ENCODE measurements around the gene PIGN.
A peak's percentile ranks its signal among the peaks of the same experiment; 100 is the strongest.

Gene PIGN, protein sequence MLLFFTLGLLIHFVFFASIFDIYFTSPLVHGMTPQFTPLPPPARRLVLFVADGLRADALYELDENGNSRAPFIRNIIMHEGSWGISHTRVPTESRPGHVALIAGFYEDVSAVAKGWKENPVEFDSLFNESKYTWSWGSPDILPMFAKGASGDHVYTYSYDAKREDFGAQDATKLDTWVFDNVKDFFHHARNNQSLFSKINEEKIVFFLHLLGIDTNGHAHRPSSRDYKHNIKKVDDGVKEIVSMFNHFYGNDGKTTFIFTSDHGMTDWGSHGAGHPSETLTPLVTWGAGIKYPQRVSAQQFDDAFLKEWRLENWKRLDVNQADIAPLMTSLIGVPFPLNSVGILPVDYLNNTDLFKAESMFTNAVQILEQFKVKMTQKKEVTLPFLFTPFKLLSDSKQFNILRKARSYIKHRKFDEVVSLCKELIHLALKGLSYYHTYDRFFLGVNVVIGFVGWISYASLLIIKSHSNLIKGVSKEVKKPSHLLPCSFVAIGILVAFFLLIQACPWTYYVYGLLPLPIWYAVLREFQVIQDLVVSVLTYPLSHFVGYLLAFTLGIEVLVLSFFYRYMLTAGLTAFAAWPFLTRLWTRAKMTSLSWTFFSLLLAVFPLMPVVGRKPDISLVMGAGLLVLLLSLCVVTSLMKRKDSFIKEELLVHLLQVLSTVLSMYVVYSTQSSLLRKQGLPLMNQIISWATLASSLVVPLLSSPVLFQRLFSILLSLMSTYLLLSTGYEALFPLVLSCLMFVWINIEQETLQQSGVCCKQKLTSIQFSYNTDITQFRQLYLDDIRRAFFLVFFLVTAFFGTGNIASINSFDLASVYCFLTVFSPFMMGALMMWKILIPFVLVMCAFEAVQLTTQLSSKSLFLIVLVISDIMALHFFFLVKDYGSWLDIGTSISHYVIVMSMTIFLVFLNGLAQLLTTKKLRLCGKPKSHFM

DNA sequence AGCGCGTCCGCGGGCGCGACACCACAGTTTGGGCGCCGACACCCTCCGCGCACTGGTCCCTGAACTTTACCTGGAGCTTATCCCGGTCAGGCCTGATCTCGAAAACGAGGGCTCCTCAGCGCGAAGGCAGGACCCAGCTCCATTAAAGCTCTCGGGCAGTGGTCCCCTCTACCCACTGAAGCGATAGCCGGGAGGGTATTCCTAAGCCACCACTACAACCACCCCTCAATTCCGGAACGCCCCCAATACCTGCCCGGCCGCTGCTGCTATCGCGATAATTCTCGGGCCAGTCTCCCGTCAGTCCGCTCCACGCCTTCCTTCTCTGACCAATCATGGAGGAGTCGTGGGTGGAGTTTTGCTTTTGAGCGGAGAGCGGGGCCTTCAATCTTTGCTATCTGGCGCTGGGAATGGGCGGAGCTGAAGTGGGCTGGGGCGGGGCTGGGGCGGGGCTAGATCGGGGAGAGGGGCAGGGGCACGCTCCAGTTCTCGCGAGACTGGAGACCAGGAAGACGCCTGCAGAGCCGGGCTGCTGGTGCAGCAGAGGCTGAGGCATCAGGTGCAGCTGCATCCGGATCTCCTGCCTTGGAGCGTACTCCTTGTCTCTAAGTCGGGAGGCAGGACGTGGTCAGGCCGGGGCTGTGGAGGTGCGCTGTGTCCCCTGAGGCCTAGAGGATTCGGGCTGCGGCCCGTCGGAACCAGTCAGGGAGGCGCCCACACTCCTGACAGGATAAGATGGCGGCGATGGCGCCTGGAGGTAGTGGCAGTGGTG, at the start of gene PIGN, which contains the start of gene RELCH:
PIGN (minus strand) TSS at position 283 of the 769 bp plus-strand sequence. CDS start 25,703 bp downstream, outside the sequence.
RELCH (plus strand) TSS at position 482 of the 769 bp plus-strand sequence; CDS start at position 733, 251 bp downstream.
- DNase-seq: peak; percentile 97

DNA sequence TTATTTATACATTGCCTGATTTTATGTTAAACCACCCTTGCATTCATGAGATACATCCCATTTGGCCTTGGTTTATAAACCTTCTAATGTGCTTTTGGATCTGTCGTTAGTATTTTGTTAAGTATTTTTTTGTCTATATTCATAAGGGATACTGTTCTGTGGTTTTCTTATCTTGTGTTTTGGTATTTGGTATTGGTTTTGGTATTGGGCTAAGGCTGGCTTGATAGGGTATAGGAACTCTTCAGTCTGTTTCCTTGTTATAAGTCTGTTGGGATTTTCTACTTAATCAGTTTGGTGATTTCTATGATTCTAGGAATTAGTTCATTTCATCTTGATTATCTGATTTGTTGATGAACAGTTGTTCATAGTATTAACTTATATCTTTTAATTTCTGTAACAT, 49.4 kb upstream of the PIGN start:
- no peak for DNase-seq

DNA sequence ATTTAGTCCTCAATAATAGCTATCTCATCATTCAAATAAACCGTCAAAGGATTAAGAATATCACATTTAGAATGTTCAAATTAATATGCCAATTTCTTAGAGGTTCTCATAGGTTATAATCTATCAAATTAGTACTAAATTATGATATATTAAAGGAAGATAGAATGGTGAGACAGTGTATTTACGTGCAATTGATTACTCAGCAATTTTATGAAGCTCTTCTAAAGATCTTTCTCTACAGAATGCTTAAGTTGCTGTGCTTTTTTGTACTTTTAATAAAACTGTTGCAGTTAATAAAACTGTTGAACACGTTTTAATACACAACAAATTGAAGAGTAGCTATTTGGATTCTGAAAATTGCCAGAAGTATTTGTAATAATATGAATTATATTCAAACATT, 39.2 kb upstream of the PIGN start:
- no peak for DNase-seq

DNA sequence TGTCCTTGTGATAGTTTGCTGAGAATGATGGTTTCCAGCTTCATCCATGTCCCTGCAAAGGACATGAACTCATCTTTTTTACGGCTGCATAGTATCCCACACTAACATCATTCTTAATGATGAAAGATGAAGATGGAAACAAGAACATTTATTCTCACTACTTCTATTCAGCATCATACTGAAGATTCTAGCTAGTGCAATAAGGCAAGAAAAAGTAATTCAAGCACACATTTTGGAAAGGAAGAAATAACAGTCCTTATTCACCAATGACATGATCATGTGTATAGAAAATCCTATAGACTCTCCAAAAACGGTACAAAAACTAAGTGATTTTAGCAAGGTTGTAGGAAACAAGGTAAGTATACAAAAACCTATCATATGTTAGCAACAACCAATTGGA, 37.4 kb upstream of the PIGN start:
- DNase-seq: no peak

DNA sequence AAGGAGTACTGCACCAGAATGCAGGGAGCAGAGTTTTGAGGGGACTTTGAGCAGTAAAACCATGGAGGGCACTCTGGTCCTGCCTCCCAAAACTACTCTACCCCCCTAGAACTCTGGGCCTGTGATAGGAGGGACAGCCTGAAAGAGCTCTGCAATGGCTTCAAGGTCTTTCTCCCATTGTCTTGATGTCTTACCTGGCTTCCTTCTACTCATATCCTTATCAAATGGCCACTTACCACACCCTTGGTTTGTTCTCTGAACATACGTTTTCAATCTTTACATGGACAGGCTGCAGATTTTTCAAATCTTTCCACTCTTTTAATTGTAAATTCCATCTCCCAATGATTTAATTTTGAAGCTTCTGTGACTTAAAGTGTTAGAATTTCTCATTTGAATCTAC, 27.9 kb upstream of the PIGN start:
- no peak for DNase-seq

DNA sequence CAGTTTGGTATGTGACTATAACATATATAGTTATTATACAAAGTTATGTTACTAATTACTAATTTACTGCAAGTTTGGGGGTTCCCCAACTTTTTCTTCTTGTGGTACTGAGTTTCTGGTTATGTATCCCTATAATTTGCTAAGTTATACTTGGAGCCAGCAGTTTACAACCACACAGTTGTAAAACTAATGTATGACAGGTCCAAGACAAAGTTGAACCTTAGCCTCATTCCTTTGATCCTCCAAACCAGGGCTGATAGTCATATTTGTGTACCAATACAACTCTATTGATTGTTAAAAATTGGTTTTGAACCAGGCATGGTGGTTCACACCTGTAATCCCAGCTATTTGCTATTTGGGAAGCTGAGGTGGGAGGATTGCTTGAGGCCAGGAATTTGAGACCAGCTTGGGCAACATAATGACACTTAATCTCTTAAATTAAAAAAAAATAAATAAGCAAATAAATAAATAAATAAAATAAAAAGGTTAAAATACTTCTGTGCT, 24.5 kb upstream of the PIGN start:
- DNase-seq: no peak

DNA sequence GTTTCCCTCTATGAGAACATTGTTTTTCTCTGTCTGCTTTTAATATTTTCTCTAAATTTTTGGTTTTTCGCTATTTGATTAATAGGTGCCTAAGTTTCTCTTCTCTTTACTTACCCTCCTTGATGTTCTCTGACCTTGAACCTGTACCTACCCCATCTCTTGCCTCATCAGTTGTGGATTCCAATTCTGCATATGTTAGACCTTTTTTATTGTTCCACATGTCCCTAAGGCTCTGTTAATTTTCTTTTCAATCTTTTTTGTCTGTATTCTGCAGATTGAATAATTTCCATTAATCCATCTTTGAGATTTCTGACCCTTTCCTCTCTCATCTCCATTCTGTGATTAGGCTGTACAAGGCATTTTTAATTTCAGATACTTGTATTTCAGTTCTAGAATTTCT, 23.3 kb upstream of the PIGN start:
- no peak for DNase-seq

DNA sequence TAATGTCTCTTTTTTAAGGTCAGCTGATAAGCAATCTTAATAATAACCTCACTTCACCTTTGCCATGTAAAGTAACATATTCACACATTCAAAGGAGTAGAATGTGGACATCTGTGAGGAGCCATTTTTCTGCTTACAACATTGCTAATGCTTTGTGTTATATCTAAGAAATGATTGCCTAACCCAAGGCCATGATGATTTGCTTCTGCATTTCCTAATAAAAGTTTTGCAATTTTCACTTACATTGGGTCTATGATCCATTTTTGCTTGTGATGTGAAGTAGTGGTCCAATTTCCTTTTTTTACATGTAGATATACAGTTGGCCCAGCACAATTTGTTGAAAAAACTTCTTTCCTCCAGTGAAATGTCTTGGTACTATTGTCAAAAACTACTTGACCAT, 22.2 kb upstream of the PIGN start:
- DNase-seq: no peak

DNA sequence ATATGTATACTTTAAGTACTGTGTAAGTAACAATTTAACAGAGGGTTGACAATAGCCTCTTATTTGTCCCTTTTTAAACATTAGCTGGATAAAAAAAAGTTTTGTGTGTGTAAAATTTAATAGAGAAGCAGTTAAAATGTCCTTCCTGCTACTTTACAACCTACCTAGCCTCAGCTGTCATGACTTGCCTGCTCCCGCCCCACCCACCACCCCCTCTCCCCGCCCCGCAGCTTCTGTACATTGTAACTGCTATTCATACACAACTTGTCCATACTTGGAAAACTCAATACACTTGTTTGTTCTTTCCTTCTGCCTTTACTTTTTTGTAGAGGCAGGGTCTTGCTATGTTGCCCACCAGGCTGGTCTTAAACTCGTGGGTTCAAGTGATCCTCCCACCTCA, 19.7 kb upstream of the PIGN start:
- DNase-seq: no peak

DNA sequence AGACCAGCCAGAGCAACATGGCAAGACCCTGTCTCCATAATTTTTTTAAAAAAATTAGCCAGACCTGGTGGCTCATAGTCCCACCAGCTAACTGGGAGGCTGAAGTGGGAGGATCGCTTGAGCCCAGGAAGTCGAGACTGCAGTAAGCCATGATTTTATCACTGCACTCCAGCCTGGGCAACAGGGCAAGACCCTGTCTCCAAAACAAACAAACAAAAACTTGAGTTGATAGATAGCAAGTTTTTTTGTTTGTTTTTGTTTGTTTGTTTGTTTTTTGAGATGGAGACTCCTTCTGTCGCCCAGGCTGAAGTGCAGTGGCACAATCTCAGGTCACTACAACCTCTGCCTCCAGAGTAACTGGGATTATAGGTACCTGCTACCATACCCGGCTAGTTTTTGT, 19.0 kb upstream of the PIGN start:
- no peak for DNase-seq

DNA sequence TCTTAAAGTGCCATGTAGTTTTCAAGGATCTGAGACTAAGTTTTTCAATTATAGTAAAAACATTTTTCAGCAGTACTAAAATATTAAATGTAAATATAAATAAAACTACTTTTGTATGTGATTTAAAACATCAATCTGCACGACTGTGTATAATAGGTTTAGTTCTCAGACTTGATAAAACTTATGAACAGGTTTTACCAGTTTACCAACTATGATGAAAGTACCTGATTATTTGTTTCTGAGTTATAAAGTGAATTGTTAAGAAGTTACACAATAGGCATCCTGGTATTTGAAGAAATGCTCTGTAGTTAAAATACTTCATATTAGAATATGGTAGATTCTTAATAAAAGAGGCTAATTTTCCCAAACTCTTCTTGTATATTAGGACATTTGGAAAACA, 15.0 kb upstream of the PIGN start:
- DNase-seq: no peak

DNA sequence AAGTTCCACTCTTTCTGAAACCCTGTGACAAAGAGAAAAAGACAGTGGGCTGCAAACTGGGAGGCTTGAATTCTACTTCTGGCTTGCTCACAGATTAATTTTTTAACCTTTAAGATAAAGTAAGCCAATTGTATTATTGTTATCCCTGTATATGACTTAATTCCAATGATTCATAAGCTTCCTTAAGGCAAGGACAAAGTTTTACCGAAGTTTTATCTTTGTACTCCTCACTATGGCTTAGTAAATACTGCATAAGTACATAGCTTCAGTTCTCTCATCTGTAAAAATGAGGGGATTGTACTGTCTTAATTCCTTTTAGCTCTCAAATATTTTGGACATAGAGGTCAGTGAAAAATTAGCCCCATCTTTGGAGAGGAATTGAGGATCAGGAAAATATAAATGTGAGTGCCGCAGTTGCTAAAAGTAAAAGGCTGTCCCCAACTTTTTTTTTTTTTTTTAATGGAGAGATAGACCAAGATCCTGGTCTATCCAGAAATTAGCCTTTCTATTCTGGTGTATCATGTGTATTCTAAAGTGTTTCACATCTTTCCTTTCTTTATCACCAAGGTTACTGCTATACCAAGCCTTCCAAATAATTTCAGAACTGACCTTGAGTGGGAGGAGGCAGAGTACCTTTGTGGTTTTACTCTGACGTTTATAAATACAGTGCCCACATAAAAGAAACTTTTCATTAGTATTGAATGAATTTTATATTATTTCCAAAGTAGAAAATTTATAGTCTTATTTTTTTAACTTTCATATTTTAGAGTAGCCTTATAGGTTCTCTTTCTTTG, 13.5 kb upstream of the PIGN start:
- DNase-seq: no peak

DNA sequence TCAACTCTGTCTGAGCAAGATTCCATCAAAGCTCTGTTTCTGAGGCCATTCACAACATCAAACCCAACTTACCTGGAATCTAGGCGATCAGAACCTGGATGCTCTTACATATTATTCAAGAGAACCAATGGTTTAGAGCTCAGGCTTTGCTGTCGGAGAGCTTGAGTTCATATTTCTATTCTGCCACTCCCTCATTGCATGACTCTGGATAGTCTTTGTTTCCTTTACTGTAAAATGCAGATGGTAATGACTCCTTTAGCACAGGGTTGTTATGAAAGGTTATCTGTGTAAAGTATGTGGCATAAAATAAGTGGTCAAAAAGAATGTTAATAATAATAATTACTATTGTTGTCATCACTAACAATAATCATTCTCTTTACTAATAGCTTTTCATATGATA, 12.8 kb upstream of the PIGN start:
- DNase-seq: no peak

DNA sequence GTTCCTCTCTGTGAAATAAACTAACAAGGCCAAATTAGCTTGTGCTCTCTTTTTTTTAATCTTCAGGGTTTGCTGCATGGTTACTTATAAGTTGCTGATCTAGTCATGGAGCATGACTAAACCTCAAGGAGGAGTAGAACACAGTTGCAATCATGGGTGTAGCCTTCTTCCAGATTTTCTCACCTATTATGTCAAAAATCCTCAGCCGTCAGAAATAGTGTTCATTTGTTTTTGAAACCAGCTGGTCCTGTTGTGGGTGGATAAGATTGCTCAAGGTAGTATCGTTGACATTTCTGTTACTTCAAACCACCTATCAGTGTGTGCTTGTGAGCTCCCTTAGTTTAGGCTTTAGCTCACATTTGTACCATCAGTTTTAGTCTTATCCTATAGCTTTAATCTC, 11.4 kb upstream of the PIGN start:
- no peak for DNase-seq

DNA sequence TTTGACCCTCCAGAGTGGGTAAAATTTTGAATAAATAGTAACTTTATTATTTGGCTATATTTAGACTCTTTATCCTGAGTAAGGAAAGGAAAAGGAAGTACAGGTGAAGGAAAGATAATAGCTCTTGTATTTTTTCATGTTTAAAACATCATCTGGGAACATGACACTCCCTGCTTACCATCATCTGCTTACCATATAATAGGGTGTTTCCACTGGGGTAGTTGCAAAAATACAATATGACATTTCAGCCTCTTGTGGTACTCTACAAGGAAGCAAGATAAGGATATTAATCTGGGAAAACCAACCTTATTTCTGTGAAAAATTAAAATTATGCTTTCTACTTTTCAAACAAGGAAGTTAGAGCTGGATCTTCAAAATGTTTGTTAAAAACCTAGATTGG, 10.1 kb upstream of the PIGN start:
- no peak for DNase-seq

DNA sequence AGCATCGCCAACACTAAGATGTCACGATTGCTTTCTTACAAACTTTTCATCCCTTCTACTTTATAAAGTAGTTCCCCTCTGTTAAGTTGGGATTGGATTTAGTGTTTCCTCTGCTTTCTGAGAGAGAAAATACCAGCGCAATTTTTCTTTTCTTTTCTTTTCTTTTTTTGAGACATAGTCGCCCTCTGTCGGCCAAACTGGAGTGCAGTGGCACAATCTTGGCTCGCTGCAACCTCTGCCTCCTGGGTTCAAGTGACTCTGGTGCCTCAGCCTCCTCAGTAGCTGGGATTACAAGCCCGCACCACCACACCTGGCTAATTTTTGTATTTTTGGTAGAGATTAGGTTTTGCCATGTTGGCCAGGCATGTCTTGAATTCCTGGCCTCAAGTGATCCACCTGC, 9.2 kb upstream of the PIGN start:
- DNase-seq: no peak

DNA sequence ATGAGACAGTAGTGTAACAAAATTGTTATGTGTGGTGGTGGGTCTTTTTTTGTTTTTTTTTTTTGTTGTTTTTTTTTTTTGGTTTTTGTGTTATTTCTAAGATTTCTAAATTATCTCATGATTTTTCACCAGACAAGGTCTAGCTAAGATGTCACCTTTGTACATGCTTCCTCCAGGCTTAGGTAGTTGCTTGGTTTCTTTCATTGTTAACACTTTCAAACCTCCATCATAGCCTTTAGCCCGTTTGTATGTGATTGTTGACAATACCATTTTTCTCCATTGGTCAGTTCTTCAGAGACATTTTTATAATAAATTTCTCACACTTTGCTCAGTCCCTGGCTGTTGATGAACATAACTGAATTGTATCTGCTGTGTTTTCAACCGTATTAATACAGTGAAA, 2.4 kb upstream of the PIGN start:
- DNase-seq: no peak

DNA sequence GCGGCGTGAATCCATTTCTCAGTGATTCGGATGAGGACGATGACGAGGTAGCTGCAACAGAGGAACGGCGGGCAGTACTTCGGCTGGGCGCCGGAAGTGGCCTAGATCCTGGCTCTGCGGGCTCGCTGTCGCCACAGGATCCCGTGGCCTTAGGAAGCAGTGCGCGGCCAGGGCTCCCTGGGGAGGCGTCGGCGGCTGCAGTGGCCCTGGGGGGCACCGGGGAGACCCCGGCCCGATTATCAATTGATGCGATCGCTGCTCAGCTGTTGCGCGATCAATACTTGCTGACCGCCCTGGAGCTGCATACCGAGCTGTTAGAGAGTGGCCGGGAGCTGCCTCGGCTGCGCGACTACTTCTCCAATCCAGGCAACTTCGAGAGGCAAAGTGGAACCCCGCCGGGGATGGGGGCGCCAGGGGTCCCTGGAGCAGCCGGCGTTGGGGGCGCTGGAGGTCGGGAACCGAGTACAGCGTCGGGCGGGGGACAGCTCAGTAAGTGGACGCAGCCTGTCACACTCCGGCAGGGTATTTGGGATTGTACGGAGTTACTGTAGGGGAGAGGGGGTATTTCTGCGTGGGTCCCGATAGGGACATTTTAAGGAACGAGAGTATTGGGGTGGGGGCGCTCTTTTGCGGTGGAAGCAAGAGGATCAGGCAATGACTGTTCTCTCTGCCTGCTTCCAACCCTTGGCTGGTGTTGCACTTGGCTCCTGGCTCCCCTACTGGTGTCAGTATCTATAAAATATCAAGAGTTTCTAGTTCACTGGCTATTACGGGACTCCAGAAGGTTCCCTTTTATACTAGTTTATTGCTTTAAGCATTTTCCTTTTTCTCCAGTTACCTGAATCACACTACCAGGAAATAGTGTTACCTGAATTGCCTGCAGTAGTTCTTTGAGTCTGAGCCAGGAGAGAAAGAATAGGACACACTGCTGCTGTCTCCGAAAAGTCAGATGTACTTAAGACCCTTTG, 971 bp upstream of the PIGN start:
- DNase-seq: no peak

DNA sequence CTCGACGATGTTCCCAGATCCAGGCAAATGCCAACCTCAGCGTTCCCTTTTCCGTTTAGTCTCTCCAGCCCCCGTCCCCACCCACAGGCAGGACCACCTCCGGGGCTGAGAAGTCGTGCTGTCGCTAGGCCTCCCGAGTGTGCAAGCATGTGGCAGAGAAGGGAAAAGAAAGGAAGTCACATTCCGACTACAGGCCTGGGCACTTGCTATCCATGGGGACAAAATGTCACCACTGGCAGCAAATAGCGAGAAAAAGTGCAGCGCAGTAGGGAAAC, 420 bp downstream of the PIGN start:
- DNase-seq: no peak

DNA sequence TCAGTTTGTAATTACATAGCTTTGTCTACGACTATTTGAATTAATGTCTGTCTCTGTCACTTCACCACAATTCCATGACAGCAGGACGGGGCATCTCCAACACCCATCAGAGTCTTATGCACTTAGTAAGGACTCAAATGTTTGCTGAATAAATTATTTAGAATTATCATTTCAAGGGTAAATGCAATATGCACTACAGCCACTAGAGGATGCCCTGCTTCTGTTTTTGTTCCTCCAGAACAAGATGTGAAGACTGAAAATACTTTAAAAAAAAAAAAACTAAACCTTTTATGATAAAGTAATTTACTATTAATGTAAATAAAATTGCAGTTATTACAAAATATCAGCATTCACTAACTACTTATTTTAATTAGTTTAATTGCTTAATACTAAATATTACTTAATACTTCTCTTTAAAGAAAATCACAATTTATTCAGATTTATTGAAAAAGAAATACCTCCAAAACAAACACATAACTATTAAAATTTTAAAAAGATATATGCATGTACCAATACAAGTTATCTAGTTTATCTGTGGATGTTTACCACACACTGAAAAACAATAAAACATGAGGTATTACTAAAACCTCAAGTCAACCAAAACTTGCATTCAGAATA, 3.2 kb downstream of the PIGN start:
- peak; percentile 34 for DNase-seq

DNA sequence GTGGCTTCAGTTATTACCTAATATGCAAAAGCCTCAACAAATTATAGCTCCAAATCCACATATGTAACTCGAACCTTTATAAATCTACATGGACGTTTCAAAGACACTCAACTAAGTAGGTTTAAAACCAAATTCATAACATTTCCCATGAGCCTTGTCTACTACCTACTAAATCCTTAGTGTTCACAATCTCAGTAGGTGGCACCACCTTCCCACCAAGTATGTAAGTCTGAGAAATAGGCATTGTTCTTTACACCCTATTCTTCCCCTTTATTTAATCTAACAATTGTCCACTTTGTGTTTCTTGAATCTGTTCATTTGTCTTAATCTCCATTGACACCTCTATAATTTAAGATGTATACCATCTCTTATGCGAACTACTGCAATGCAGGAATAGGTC, 4.6 kb downstream of the PIGN start:
- no peak for DNase-seq
